NB4 (cell line): ENCODE measurements around the gene PAK6.
A peak's percentile ranks its signal among the peaks of the same experiment; 100 is the strongest.

Source experiments
- DNase-seq: peaks from one replicate; pipeline ENCODE4 v3.0.0; 2010; ENCODE audit warnings: low read depth
- H3K4me3 ChIP-seq: one replicate; pipeline ENCODE4 v1.5.1; 2011; ENCODE audit warnings: mild to moderate bottlenecking, low read depth, low read length, moderate library complexity
- MYC ChIP-seq: IDR thresholded peaks from 2 replicates; pipeline ENCODE4 v1.6.1; 2011; ENCODE audit warnings: low read depth, low read length
- POLR2A ChIP-seq: IDR thresholded peaks from 2 replicates; pipeline ENCODE4 v1.6.1; 2011; ENCODE audit warnings: mild to moderate bottlenecking; ENCODE audit not compliant: insufficient read length; ENCODE audit errors: extremely low read depth
- TF ChIP-seq, protein P1 (sequence below): IDR thresholded peaks from 2 replicates; pipeline ENCODE4 v1.6.1; 2011; ENCODE audit warnings: low read depth, low read length
- TF ChIP-seq, protein P2 (sequence below): IDR thresholded peaks from one replicate; pipeline ENCODE4 v1.5.1; 2012; ENCODE audit warnings: low read depth, low read length

The PAK6 gene

DNA sequence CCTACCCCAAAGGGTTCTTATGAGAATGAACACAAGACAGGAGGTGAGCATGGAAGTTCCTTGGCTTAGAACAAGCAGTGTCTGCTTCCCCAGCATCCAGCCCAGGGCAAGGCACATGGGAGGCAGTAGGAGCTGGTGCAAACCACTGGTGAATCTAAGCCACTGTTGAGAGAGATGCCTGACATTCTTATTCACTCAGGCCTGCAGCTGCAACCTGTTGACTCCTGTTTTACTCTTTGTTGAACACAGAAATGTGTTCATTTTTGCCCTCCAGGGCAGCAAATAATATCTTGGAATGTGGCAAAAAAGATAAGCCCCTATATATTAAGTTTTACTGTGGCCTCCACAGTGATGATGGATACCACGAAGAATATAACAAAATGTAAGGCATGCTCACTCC, 8.9 kb upstream of the PAK6 start:
- no peak for DNase-seq
- no peak overlapping the region for H3K4me3 ChIP-seq
- TF ChIP-seq, protein P1, sequence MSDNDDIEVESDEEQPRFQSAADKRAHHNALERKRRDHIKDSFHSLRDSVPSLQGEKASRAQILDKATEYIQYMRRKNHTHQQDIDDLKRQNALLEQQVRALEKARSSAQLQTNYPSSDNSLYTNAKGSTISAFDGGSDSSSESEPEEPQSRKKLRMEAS: no peak
- TF ChIP-seq POLR2A (no peak), MYC (no peak)
- TF ChIP-seq, protein P2, sequence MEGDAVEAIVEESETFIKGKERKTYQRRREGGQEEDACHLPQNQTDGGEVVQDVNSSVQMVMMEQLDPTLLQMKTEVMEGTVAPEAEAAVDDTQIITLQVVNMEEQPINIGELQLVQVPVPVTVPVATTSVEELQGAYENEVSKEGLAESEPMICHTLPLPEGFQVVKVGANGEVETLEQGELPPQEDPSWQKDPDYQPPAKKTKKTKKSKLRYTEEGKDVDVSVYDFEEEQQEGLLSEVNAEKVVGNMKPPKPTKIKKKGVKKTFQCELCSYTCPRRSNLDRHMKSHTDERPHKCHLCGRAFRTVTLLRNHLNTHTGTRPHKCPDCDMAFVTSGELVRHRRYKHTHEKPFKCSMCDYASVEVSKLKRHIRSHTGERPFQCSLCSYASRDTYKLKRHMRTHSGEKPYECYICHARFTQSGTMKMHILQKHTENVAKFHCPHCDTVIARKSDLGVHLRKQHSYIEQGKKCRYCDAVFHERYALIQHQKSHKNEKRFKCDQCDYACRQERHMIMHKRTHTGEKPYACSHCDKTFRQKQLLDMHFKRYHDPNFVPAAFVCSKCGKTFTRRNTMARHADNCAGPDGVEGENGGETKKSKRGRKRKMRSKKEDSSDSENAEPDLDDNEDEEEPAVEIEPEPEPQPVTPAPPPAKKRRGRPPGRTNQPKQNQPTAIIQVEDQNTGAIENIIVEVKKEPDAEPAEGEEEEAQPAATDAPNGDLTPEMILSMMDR: no peak

DNA sequence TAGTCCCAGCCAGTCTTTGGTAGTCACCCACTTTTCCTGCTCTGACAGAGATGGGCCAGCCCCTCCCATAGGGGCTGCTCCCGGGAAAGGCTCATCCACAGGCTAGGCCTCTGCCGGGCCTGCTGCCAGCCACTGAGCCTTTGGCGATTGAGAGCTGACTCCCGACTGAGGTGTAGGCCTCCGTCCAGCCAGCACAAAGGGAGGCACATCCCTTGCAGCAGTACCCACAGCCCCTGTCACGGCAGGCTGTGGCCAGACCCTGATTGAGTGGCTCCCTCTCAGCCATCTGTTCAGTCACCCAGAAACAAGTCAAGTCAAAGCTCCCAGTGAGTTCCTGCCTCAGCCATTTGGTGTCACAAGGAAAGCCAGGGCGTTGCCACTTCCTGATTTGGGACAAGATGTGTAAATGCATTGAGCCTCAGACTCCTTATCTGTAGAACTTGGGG, 6.2 kb upstream of the PAK6 start:
- H3K4me3 ChIP-seq: no peak overlapping the region
- TF ChIP-seq, protein P2: no peak
- no peak for TF ChIP-seq POLR2A
- no peak for TF ChIP-seq MYC
- TF ChIP-seq, protein P1: no peak
- peak; percentile 19 for DNase-seq

DNA sequence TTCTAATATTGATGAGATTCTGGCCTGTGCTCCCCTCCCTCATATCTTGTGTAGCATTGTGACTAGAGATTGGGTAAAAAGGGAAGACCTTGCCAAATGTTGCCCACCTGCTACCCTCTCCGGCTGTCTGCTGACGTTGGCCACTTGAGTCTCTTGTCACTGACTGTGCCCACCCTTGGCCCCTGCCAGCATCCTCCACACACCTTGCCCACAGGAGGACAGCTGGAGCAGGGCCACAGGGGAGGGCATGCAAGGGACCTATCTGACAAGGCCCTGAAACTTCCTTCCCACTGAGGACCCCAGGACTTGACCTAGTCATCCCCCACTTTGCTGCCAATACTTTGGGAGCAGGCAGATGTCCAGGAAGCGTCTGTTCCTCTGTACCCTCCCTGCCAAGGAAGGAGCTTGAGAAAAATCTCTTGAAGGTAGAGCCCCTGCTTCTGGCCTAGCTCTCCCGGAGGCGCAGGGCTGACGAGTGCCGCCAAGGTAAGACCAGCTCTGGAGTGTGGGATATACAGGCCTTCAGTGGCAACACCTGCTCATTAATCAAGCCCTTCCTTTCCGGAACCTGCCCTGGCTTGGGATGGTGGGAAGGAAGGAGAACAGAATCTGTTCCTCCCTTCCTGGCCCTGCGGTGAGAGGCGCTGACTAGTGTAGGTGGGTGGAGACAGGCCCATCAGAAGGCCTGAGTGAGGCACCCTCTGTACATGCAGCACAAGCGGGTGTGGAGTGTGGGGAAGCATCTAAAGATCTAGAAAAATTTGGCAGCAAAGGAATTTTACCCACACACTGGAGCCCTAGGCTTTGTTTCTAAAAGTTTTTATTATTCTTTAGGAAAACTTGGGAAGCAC, 4.9 kb upstream of the PAK6 start:
- DNase-seq: no peak
- no peak overlapping the region for H3K4me3 ChIP-seq
- TF ChIP-seq POLR2A (no peak), MYC (no peak)
- TF ChIP-seq, protein P2: no peak

DNA sequence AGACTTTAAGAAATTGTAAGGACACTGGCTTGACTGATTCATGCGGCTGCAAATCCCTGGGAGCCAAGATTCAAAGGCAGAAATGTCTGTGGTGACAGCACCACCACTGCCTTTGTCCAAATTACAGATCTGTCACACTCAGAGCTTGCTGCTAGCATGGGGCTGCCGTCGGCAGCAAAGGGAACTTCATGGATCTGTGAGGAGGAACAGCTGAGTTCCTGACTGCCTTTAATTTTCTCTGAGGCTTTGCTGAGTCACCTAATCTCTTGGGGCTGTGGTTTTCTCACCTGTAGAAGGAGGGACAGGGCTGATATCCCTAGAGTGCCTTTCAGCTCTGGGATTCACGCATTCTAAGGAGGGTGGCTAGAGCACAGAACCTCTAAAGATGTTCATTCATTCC, 4.1 kb upstream of the PAK6 start:
- peak; percentile 12 for DNase-seq
- no peak for TF ChIP-seq POLR2A
- TF ChIP-seq, protein P1: peak; percentile 44; the same call in 1 of the 2 replicates
- H3K4me3 ChIP-seq: no peak overlapping the region

DNA sequence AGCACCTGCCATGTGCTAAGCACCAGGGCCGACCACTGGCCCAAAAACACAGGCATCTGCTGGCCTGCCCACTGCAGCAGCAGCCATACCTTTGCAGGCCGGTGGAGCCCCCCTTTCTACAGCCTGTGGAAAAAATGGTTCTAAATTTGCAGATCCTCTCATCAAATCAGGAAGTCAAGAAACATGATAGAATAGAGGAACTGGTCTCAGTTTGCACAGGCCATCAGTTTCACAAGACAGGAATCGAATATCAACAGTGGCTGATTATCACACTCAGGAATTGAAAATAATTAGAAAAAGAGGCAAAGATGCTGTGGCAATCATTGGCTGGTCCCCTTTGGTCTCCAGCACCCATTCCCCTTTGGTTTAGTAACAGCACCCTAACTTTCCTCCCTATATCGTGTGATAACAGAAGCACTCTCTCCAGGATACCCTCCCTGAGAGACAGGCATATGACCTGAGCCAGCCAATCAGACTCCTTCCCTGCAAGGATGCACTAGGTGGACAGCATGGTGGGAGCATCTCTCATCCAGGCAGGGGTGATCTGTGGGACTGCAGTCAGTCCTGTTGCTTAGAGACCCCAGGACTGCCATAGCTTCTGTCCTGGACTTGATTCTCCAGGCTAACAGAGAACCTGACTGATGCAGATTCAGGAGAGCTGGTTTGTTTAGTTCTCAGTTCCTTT, 3.5 kb upstream of the PAK6 start:
- TF ChIP-seq, protein P1: peak; percentile 33; the same call in 1 of the 2 replicates
- TF ChIP-seq POLR2A: no peak
- TF ChIP-seq, protein P2: no peak
- no peak for TF ChIP-seq MYC
- DNase-seq: peak; percentile 57
- no peak overlapping the region for H3K4me3 ChIP-seq

DNA sequence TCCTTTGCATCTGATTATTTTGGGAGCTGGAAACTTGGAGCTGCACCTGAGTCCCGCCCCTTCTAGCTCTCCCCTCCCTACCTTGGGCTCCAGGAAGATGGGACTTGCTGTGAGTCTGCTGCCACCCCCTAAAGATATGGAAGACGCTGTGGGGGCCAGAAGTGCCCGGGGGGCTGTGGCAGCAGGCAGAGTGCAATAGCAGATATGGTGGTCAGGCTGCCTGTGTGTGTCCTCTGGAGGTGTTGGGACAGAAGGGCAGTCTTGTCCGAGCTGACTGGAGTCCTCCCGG, 485 bp downstream of the PAK6 start:
- no peak for DNase-seq
- H3K4me3 ChIP-seq: no peak overlapping the region

More for the DNA sequence above, 485 bp downstream of the PAK6 start:
- TF ChIP-seq, protein P1: no peak
- TF ChIP-seq MYC (no peak), POLR2A (no peak)
- TF ChIP-seq, protein P2: no peak
